Transverse colon (tissue), 3 donors: ENCODE results near the gene SNX30.

Experiments
- EP300 ChIP-seq: sonication (generic); formaldehyde crosslinking; IDR thresholded peaks from one replicate; pipeline ENCODE4 v1.6.1; 2017; ENCODE audit warnings: antibody characterized with exemption, low read depth
- POLR2A ChIP-seq: fragments of 450-650 bp; IDR thresholded peaks from one replicate; pipeline ENCODE4 v1.6.1; 2016; ENCODE audit warnings: antibody characterized with exemption, mild to moderate bottlenecking, moderate library complexity
- TF ChIP-seq, protein P1 (sequence below), 5 experiments: fragments of 200-600 bp in 3 of 5; fragments of 450-650 bp in 2 of 5; sonication (generic) in 3 of 5; IDR thresholded peaks; 1 replicate in 2 of 5; 2 replicates in 3 of 5; pipeline ENCODE4 v1.5.1; 2016 to 2017; ENCODE audit warnings: antibody characterized with exemption in 5 of 5, inconsistent platforms in 3 of 5, mild to moderate bottlenecking in 2 of 5, moderate library complexity in 1 of 5

DNA sequence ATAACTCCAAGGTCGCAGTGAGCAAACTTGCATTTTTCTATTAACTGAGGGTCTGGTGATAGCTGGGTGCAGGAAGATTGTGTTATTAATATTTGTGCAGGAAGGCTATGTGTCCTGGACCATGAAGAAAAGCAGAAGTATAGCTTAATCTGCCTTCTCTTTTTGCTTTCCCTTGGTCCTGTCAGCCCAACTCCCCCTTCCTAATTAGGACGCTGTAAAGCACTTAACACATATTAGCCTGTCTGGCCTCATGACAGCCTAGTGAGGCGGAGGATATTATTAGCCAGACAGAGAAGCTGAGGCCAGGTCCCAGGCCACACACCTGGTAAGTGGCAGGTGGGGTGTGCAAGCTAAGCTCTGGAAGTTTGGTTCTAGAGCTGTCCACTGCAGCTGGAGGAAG, 110.6 kb downstream of the SNX30 start:
- TF ChIP-seq, protein P1, sequence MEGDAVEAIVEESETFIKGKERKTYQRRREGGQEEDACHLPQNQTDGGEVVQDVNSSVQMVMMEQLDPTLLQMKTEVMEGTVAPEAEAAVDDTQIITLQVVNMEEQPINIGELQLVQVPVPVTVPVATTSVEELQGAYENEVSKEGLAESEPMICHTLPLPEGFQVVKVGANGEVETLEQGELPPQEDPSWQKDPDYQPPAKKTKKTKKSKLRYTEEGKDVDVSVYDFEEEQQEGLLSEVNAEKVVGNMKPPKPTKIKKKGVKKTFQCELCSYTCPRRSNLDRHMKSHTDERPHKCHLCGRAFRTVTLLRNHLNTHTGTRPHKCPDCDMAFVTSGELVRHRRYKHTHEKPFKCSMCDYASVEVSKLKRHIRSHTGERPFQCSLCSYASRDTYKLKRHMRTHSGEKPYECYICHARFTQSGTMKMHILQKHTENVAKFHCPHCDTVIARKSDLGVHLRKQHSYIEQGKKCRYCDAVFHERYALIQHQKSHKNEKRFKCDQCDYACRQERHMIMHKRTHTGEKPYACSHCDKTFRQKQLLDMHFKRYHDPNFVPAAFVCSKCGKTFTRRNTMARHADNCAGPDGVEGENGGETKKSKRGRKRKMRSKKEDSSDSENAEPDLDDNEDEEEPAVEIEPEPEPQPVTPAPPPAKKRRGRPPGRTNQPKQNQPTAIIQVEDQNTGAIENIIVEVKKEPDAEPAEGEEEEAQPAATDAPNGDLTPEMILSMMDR (IDR thresholded peaks at IDR 0.05), result no peak
- no peak for TF ChIP-seq POLR2A
- TF ChIP-seq EP300, result no peak
